Bronchial epithelial cell (primary cell): Measurements from ENCODE around the gene GNG13. TPM values are rescaled to one million over a fixed set of nuclear protein-coding genes. Genes with fewer than 3 reads are reported as not detected.
A peak's percentile ranks its signal among the peaks of the same experiment; 100 is the strongest.
"Not testable (repeated sequence)": the region's sequence is repeated elsewhere in the genome, so short reads cannot be mapped to it uniquely, and the experiment has no call there.

Source experiments
- DNase-seq: peaks from one replicate; pipeline ENCODE4 v3.0.0-alpha.2; 2010; ENCODE audit warnings: low read depth
- FAIRE-seq: peaks from 2 replicates; lab custom pipeline; 2011; peaks lifted over from hg19 to GRCh38; lab: Jason Lieb, UNC
- H3K27me3 ChIP-seq: 2 replicates; pipeline ENCODE4 v1.5.1; 2011; ENCODE audit warnings: low read length; ENCODE audit not compliant: control insufficient read depth, insufficient read depth
- H3K36me3 ChIP-seq: 2 replicates; pipeline ENCODE4 v1.5.1; 2011; ENCODE audit warnings: low read length; ENCODE audit not compliant: control insufficient read depth, insufficient read depth
- H3K4me3 ChIP-seq: 2 replicates; pipeline ENCODE4 v1.5.1; 2011; ENCODE audit warnings: mild to moderate bottlenecking, low read depth, low read length, control low read depth
- CTCF ChIP-seq: IDR thresholded peaks from 2 replicates; pipeline ENCODE4 v1.5.1; 2011; ENCODE audit warnings: mild to moderate bottlenecking, moderate library complexity, low read length, control low read depth, inconsistent platforms; ENCODE audit not compliant: insufficient read depth, severe bottlenecking
- total RNA-seq: library from RNA; depleted of rRNA; stranded (reverse); fragments of >200 nt; gene quantifications from 2 replicates; pipeline ENCODE4 v1.2.1, GENCODE V29; 2014

GNG13 gene
- total RNA-seq, 1 donor from 2014 or later, result not detected

DNA sequence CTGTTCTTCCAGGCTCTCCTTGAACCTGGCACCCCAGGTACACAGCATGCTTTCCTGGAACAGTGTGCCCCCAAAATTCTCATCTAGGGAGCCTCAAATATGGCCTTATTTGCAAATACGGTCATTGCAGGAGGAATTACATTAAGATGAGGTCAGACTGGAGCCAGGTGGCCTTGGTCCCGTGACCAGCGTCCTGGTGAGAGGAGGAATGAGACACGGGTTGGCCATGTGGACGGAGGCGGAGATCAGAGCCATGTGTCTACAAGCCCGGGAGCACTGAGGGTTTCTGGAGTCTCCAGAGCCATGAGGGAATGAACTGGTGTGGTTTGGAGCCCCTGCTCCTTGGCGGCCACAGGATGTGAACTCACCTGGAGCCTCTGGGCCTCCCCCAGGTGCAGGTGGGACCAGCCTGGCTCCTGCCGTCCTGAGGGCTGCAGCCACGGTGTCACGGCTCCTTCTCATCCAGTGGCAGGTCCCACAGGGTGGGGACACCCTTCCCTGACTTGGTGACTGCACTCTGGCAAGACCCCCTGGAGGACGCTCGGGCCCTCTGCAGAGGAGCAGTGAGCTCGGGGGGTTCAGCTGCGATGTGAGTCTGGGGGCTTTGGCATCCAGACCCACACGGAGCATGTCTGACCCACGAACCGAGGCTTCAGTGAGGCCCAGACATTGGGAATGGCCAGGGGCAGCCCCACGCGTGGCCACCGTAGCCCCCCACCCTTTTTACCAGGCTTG, 21.8 kb upstream of the GNG13 start:
- Histone ChIP-seq H3K27me3 (no peaks in the 10 kb centered on the region), H3K36me3 (no peaks in the 10 kb centered on the region), H3K4me3 (no peak overlapping the region)
- DNase-seq (no peak), FAIRE-seq (no peak)
- no peak for TF ChIP-seq CTCF

DNA sequence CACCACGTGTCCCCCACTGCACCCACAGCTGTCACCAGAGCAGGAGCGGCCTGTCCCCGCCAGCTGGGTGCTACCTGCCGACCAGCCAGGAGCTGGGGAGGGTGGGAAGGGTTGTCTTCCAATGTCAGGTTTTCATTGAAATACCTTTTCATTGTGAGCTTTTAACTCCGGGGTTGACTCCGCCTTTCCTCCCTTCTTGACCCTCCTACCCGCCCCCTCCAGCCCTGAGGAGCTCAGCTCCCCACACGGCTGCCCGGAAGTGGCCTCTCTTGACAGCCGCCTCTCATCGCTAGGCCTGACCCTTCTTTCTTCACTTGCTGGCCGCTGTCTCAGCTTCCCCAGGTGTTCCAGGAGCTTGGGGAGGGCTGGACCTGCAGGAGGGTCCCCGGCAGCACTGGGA, 21.2 kb upstream of the GNG13 start:
- Histone ChIP-seq H3K36me3 (no peaks in the 10 kb centered on the region), H3K27me3 (no peaks in the 10 kb centered on the region), H3K4me3 (no peak overlapping the region)
- no peak for TF ChIP-seq CTCF
- DNase-seq (no peak), FAIRE-seq (no peak)

- TF ChIP-seq CTCF, result no peak
- no peak for FAIRE-seq
- H3K4me3 ChIP-seq, result no peak overlapping the region
- no peaks in the 10 kb centered on the region for H3K27me3 ChIP-seq
- no peak for DNase-seq
- H3K36me3 ChIP-seq, result no peaks in the 10 kb centered on the region
Measured at GRCh38 chr16:820748-821147, 20.2 kb upstream of the GNG13 start.

- DNase-seq, H3K27me3 ChIP-seq, FAIRE-seq, H3K36me3 ChIP-seq, H3K4me3 ChIP-seq: not testable (repeated sequence)
Measured at GRCh38 chr16:820044-820408, 19.5 kb upstream of the GNG13 start.

DNA sequence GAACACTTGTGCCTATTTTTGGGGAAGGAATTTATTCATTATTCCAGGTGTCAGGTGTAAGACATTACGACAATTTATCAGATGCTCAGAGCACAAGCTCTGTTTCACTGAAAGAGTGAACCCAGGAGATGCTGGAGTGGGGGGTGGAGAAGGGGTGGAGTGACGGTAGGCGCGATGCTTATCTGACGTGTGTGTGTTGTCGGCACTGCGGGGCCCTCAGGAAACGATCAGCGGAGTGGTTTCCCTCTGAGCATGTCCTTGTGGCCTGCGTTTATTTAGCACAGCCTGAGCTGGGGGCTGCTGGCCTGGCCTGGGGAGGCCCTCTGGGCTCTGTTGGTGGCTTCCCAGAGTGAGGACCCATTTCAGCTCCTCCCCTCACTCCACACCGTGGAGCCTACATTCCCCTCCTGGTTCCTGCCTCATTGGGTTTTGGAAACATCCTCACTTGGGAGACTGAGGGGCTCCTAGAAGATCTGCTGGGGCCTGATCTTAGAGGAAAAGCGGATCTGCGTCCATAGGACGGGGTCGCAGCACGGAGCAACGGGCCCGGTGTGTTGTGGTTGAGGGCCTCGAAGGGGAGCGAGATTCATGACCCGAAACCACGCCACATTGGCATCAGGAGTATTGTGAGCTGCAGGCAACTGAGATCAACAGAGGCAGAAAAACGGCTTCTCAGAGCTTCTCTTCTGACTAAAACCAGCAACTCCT, 19.0 kb upstream of the GNG13 start:
- Histone ChIP-seq H3K36me3 (no peaks in the 10 kb centered on the region), H3K27me3 (no peaks in the 10 kb centered on the region), H3K4me3 (no peak overlapping the region)
- no peak for DNase-seq
- no peak for FAIRE-seq
- no peak for TF ChIP-seq CTCF

- DNase-seq, result no peak
- TF ChIP-seq CTCF, result no peak
- Histone ChIP-seq H3K27me3 (no peaks in the 10 kb centered on the region), H3K36me3 (no peaks in the 10 kb centered on the region), H3K4me3 (no peak overlapping the region)
- FAIRE-seq, result peak; percentile 100
Measured at GRCh38 chr16:818592-818991, 18.1 kb upstream of the GNG13 start.
